Trophoblast cell (in vitro differentiated cells and primary cell): ENCODE data around the gene ASTL.
"Not testable (repeated sequence)": the region's sequence is repeated elsewhere in the genome, so short reads cannot be mapped to it uniquely, and the experiment has no call there.

Experiments used
- DNase-seq, 2 donors: peaks; one replicate each; pipeline ENCODE4 v3.0.0-alpha.2; 2016
- H2AFZ ChIP-seq: 2 replicates; pipeline ENCODE4 v1.6.1; 2013; ENCODE audit warnings: low read length, moderate library complexity, mild to moderate bottlenecking; ENCODE audit not compliant: insufficient read depth, poor library complexity
- H2AK5ac ChIP-seq: 2 replicates; pipeline ENCODE4 v1.6.1; 2013; ENCODE audit warnings: mild to moderate bottlenecking, low read length
- H2BK120ac ChIP-seq: 2 replicates; pipeline ENCODE4 v1.6.1; 2013; ENCODE audit warnings: low read length, mild to moderate bottlenecking, moderate library complexity; ENCODE audit not compliant: insufficient read depth, poor library complexity
- H2BK12ac ChIP-seq: 2 replicates; pipeline ENCODE4 v1.6.1; 2013; ENCODE audit warnings: mild to moderate bottlenecking, low read length, moderate library complexity
- H2BK5ac ChIP-seq: 2 replicates; pipeline ENCODE4 v1.6.1; 2013; ENCODE audit warnings: low read length, low read depth, moderate library complexity, mild to moderate bottlenecking; ENCODE audit not compliant: poor library complexity
- H3K14ac ChIP-seq: 2 replicates; pipeline ENCODE4 v1.6.1; 2013; ENCODE audit warnings: mild to moderate bottlenecking, low read length
- H3K18ac ChIP-seq: 2 replicates; pipeline ENCODE4 v1.6.1; 2013; ENCODE audit warnings: mild to moderate bottlenecking, low read length
- H3K23ac ChIP-seq: 2 replicates; pipeline ENCODE4 v1.6.1; 2013; ENCODE audit warnings: low read length
- H3K27ac ChIP-seq: 2 replicates; pipeline ENCODE4 v1.5.1; 2013; ENCODE audit warnings: low read depth, mild to moderate bottlenecking, inconsistent platforms, low read length, moderate library complexity
- H3K27me3 ChIP-seq: 2 replicates; pipeline ENCODE4 v1.6.1; 2013; ENCODE audit warnings: inconsistent platforms, mild to moderate bottlenecking, low read length, moderate library complexity; ENCODE audit not compliant: insufficient read depth
- H3K36me3 ChIP-seq, 2 experiments: 1 replicate in 1 of 2; 2 replicates in 1 of 2; pipeline ENCODE4 v1.6.1; 2013; ENCODE audit warnings: low read length in 2 of 2, mild to moderate bottlenecking in 2 of 2, moderate library complexity in 1 of 2; ENCODE audit not compliant: insufficient read depth in 2 of 2, control insufficient read depth in 1 of 2
- H3K4ac ChIP-seq: 2 replicates; pipeline ENCODE4 v1.6.1; 2013; ENCODE audit warnings: low read depth, mild to moderate bottlenecking, low read length, moderate library complexity
- H3K4me1 ChIP-seq, 2 experiments: 1 replicate in 1 of 2; 2 replicates in 1 of 2; pipeline ENCODE4 v1.6.1; 2013; ENCODE audit warnings: low read length in 2 of 2, mild to moderate bottlenecking in 2 of 2, moderate library complexity in 1 of 2; ENCODE audit not compliant: insufficient read depth in 2 of 2, control insufficient read depth in 1 of 2
- H3K4me2 ChIP-seq: 2 replicates; pipeline ENCODE4 v1.6.1; 2013; ENCODE audit warnings: inconsistent platforms, mild to moderate bottlenecking, low read length, moderate library complexity
- H3K4me3 ChIP-seq: 2 replicates; pipeline ENCODE4 v1.5.1; 2013; ENCODE audit warnings: mild to moderate bottlenecking, low read depth, low read length, inconsistent platforms
- H3K79me1 ChIP-seq: one replicate; pipeline ENCODE4 v1.6.1; 2013; ENCODE audit warnings: low read length
- H3K79me2 ChIP-seq: 2 replicates; pipeline ENCODE4 v1.6.1; 2013; ENCODE audit warnings: low read length, mild to moderate bottlenecking; ENCODE audit not compliant: control insufficient read depth, insufficient read depth, poor library complexity
- H3K9ac ChIP-seq: 2 replicates; pipeline ENCODE4 v1.6.1; 2013; ENCODE audit warnings: mild to moderate bottlenecking, low read length
- H3K9me3 ChIP-seq: 2 replicates; pipeline ENCODE4 v1.6.1; 2013; ENCODE audit warnings: low read depth, mild to moderate bottlenecking, control low read depth, inconsistent platforms, low read length; ENCODE audit not compliant: insufficient read depth
- H4K12ac ChIP-seq: 2 replicates; pipeline ENCODE4 v1.6.1; 2013; ENCODE audit warnings: low read depth, mild to moderate bottlenecking, low read length, moderate library complexity
- H4K8ac ChIP-seq: 2 replicates; pipeline ENCODE4 v1.6.1; 2013; ENCODE audit warnings: low read depth, mild to moderate bottlenecking, low read length, moderate library complexity
- H4K91ac ChIP-seq: one replicate; pipeline ENCODE4 v1.6.1; 2013; ENCODE audit warnings: low read depth, mild to moderate bottlenecking, low read length, moderate library complexity
- WGBS: extraction: QIAGEN DNeasy Blood & Tissue Kit; methylation state at CpG from one replicate; pipeline ENCODE4 v1.1.7; 2013; ENCODE audit warnings: missing lambda C conversion rate; ENCODE audit not compliant: insufficient read length, insufficient coverage; ENCODE audit errors: extremely low coverage; 5-methylcytosine and 5-hydroxymethylcytosine counted together

Gene ASTL

GRCh38 chr2:96143231-96143847, 5.0 kb upstream of the ASTL start:
- WGBS = no CpG with 5 or more reads among the region's 10 CpGs
- Histone ChIP-seq H2AFZ (no peak overlapping the region), H2BK120ac (no peak overlapping the region)

DNA sequence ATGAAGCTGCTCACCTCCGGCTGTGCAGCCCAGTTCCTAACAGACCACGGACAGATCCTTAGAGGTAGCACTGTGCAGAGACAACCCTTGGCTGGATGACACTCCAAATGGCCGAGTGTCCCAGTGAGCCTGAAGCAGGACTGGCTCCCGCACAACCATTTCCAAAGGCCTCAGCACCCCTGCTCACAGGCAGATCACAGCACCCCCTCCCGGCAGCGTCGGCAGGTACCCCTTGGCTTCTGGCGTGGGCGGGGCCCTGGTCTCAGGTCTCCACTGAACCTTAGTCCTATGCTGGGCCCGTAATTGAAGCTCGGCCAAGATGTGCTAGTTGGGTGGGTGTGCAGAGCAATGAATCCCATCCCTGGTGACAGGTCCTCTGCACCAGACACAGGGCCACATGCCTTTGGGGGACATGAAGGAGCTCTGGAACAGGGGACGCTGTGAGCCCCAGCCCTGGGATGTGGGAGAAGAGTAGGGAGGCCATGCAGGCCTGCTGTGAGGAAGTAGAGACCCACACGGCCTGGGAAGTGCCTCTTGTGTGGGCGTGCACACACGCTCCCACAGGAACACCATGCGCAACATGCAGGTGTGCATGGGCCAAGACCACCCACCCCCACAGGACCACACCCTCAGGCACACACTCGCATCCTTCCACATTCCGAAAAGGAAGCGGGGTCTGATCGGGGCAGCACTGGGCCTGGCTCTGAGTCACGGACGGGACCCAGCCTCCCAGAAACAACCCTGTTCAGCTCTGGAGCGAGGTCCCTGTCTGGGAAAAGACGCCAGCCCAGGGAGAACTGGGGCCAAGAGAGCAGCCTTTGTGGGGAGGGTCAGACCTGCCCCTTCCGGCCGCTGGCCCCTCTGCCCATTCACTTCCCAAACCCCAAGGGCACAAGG, 4.2 kb upstream of the ASTL start:
- WGBS = no CpG with 5 or more reads among the region's 26 CpGs
- Histone ChIP-seq H4K91ac (no peak overlapping the region), H3K9me3 (no peaks in the 10 kb centered on the region), H3K79me2 (peaks cover 8% of the 10 kb centered on the region), H2BK120ac (no peak overlapping the region), H3K27me3 (no peaks in the 10 kb centered on the region), H3K36me3 (peaks cover 0 to 2% of the 10 kb centered on the region in 2 experiments), H2AFZ (no peak overlapping the region), H3K14ac (no peak overlapping the region), H3K4me1 (peaks cover 37 to 38% of the 10 kb centered on the region in 2 experiments), H3K18ac (no peak overlapping the region), H3K23ac (no peak overlapping the region), H3K4me2 (no peak overlapping the region), H3K4me3 (no peak overlapping the region), H3K4ac (no peak overlapping the region), H2AK5ac (no peak overlapping the region), H4K12ac (no peak overlapping the region), H2BK5ac (no peak overlapping the region), H3K27ac (no peak overlapping the region), H4K8ac (no peak overlapping the region), H3K79me1 (peaks cover 16% of the 10 kb centered on the region), H3K9ac (no peak overlapping the region), H2BK12ac (no peak overlapping the region)
- DNase-seq = no peak

More at GRCh38 chr2:96143231-96143847, 5.0 kb upstream of the ASTL start:
- Histone ChIP-seq H3K18ac (no peak overlapping the region), H3K27me3 (no peaks in the 10 kb centered on the region), H3K79me1 (peaks cover 22% of the 10 kb centered on the region), H3K9me3 (no peaks in the 10 kb centered on the region), H4K8ac (no peak overlapping the region), H2BK12ac (no peak overlapping the region), H3K27ac (no peak overlapping the region), H3K4ac (no peak overlapping the region), H2BK5ac (no peak overlapping the region), H3K23ac (no peak overlapping the region), H3K9ac (peak overlapping the region; percentile 11), H3K14ac (no peak overlapping the region), H3K79me2 (peaks cover 10% of the 10 kb centered on the region), H3K4me1 (peaks cover 44 to 46% of the 10 kb centered on the region in 2 experiments), H2AK5ac (no peak overlapping the region), H3K4me2 (no peak overlapping the region), H3K36me3 (peaks cover 0 to 2% of the 10 kb centered on the region in 2 experiments), H4K91ac (no peak overlapping the region), H3K4me3 (no peak overlapping the region), H4K12ac (no peak overlapping the region)
- DNase-seq = no peak

DNA sequence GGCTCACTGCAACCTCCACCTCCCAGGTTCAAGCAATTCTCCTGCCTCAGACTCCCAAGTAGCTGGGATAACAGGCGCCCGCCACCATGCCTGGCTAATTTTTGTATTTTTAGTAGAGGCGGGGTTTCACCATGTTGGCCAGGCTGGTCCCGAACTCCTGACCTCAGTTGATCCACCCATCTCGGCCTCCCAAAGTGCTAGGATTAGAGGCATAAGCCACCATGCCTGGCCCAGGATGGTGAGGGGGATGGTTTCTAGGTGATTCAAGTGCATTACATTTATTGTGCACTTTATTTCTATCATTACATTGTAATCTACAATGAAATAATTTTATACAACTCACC, 3.3 kb upstream of the ASTL start:
- H3K9ac ChIP-seq, H3K18ac ChIP-seq, H3K4me2 ChIP-seq, H3K14ac ChIP-seq, H4K8ac ChIP-seq, H4K12ac ChIP-seq, H3K9me3 ChIP-seq, H3K4ac ChIP-seq, H2BK120ac ChIP-seq, H3K27ac ChIP-seq, H3K27me3 ChIP-seq, DNase-seq, H3K79me2 ChIP-seq, H3K4me3 ChIP-seq, H2BK12ac ChIP-seq, H2AFZ ChIP-seq, H3K23ac ChIP-seq, H2AK5ac ChIP-seq, H2BK5ac ChIP-seq, H4K91ac ChIP-seq, H3K36me3 ChIP-seq: not testable (repeated sequence)
- no CpG with 5 or more reads among the region's 5 CpGs for WGBS
- Histone ChIP-seq H3K79me1 (peaks cover 13% of the 10 kb centered on the region), H3K4me1 (peaks cover 29% of the 10 kb centered on the region in 2 experiments)

GRCh38 chr2:96140941-96141623, 2.8 kb upstream of the ASTL start:
- Histone ChIP-seq H3K9me3 (peaks cover 3% of the 10 kb centered on the region), H3K4me1 (peaks cover 24% of the 10 kb centered on the region in 2 experiments), H3K79me2 (peaks cover 5% of the 10 kb centered on the region), H2AK5ac (no peak overlapping the region), H3K18ac (no peak overlapping the region), H3K4me3 (no peak overlapping the region), H3K4ac (no peak overlapping the region), H3K4me2 (no peak overlapping the region), H4K8ac (no peak overlapping the region), H3K23ac (no peak overlapping the region), H3K36me3 (peaks cover 0 to 2% of the 10 kb centered on the region in 2 experiments), H3K14ac (no peak overlapping the region), H4K12ac (no peak overlapping the region), H3K27me3 (no peaks in the 10 kb centered on the region), H3K79me1 (peaks cover 8% of the 10 kb centered on the region), H2AFZ (no peak overlapping the region), H2BK12ac (no peak overlapping the region), H3K9ac (no peak overlapping the region), H2BK120ac (no peak overlapping the region), H3K27ac (no peak overlapping the region), H4K91ac (no peak overlapping the region), H2BK5ac (no peak overlapping the region)
- no CpG with 5 or more reads among the region's 13 CpGs for WGBS
- DNase-seq = no peak
